Smooth muscle cell (in vitro differentiated cells): ENCODE measurements around the gene TBXAS1. TPM values are rescaled to one million over a fixed set of nuclear protein-coding genes. Genes with fewer than 3 reads are reported as not detected.

ENCODE experiments used
- DNase-seq: peaks from one replicate; lab custom pipeline; 2025; ENCODE audit not compliant: unreplicated experiment; lab: John Stamatoyannopoulos, UW
- H2AFZ ChIP-seq: fragments of 200-600 bp; sonication (generic); 2 replicates; pipeline ENCODE4 v1.6.0; 2016; ENCODE audit warnings: antibody characterized with exemption, low read depth, mild to moderate bottlenecking
- H3F3A ChIP-seq: fragments of 200-600 bp; sonication (generic); 2 replicates; pipeline ENCODE4 v1.6.0; 2017; ENCODE audit warnings: antibody characterized with exemption, low read depth
- H3K27ac ChIP-seq: fragments of 200-600 bp; sonication (generic); 2 replicates; pipeline ENCODE4 v1.5.1; 2016; ENCODE audit warnings: low read depth, mild to moderate bottlenecking
- H3K27me3 ChIP-seq: fragments of 200-600 bp; sonication (generic); 2 replicates; pipeline ENCODE4 v1.6.1; 2016; ENCODE audit warnings: low read depth, mild to moderate bottlenecking
- H3K36me3 ChIP-seq: fragments of 200-600 bp; sonication (generic); 2 replicates; pipeline ENCODE4 v1.5.1; 2016; ENCODE audit warnings: low read depth
- H3K4me1 ChIP-seq: fragments of 200-600 bp; sonication (generic); 2 replicates; pipeline ENCODE4 v1.5.1; 2016; ENCODE audit warnings: low read depth
- H3K4me2 ChIP-seq: fragments of 200-600 bp; sonication (generic); 2 replicates; pipeline ENCODE4 v1.6.0; 2016; ENCODE audit warnings: mild to moderate bottlenecking
- H3K4me3 ChIP-seq: fragments of 200-600 bp; sonication (generic); 2 replicates; pipeline ENCODE4 v1.5.1; 2016; ENCODE audit warnings: mild to moderate bottlenecking
- H3K79me2 ChIP-seq: fragments of 200-600 bp; sonication (generic); 2 replicates; pipeline ENCODE4 v1.6.0; 2016; ENCODE audit warnings: low read depth, mild to moderate bottlenecking
- H3K9ac ChIP-seq: fragments of 200-600 bp; sonication (generic); 2 replicates; pipeline ENCODE4 v1.6.0; 2016; ENCODE audit warnings: low read depth
- H3K9me3 ChIP-seq: fragments of 200-600 bp; sonication (generic); replicated peaks from 2 replicates; pipeline ENCODE4 v1.5.1; 2016; ENCODE audit warnings: low read depth
- H4K20me1 ChIP-seq: fragments of 200-600 bp; sonication (generic); 2 replicates; pipeline ENCODE4 v1.6.0; 2016; ENCODE audit warnings: low read depth
- WGBS: methylation state at CpG from one replicate; pipeline ENCODE4 v1.1.7; 2016; ENCODE audit warnings: low lambda C conversion rate; 5-methylcytosine and 5-hydroxymethylcytosine counted together
- polyA plus RNA-seq: library from polyadenylated mRNA; unstranded; fragments of >200 nt; fragmentation: Nextera tagmentation; extraction: Ambion mirVana; gene quantifications from 2 replicates; pipeline ENCODE4 v1.2.1, GENCODE V29; 2016
- total RNA-seq: library from RNA; depleted of rRNA; stranded (reverse); fragments of >200 nt; gene quantifications from 2 replicates; pipeline ENCODE4 v1.2.3, GENCODE V29; 2014
- TF ChIP-seq, protein P1 (sequence below): fragments of 200-600 bp; sonication (generic); IDR thresholded peaks from 2 replicates; pipeline ENCODE4 v1.5.1; 2017; ENCODE audit warnings: borderline replicate concordance, mild to moderate bottlenecking, antibody characterized with exemption; ENCODE audit not compliant: insufficient read depth, poor library complexity, severe bottlenecking

The TBXAS1 gene
- total and polyA plus RNA-seq, 2 experiments from 2014 or later: 0.51 TPM; not detected in 1

DNA sequence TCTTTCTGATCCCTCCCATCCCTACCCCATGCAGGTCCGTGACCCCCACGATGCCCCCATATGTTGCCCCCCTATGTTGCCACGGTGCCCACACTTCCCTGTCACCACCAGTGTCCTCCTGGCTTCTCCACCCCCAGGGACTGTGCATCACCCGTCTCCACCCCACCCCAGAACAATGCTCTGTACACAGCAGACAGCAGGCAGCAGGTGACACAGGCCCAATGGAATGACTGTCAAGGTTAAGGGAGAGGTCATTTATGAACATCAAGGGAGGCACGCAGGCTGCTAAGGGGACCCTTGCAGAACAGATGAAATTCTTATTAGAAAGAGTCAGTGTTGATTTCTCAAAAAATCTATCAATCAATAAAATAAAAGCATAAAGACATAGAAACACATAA lies 162.2 kb downstream of the TBXAS1 start:
- Histone ChIP-seq H3K36me3 (no peaks in the 10 kb centered on the region), H3K27ac (no peak overlapping the region), H3K4me1 (peaks cover 4% of the 10 kb centered on the region), H3K4me3 (no peak overlapping the region), H3K9ac (no peak overlapping the region), H3K9me3 (no peaks in the 10 kb centered on the region), H3K27me3 (no peaks in the 10 kb centered on the region), H3K4me2 (no peak overlapping the region), H4K20me1 (no peaks in the 10 kb centered on the region), H3K79me2 (no peaks in the 10 kb centered on the region), H2AFZ (no peak overlapping the region), H3F3A (no peaks in the 10 kb centered on the region)
- 92% methylated on average over 5 of the region's 5 CpGs for WGBS
- TF ChIP-seq, protein P1, sequence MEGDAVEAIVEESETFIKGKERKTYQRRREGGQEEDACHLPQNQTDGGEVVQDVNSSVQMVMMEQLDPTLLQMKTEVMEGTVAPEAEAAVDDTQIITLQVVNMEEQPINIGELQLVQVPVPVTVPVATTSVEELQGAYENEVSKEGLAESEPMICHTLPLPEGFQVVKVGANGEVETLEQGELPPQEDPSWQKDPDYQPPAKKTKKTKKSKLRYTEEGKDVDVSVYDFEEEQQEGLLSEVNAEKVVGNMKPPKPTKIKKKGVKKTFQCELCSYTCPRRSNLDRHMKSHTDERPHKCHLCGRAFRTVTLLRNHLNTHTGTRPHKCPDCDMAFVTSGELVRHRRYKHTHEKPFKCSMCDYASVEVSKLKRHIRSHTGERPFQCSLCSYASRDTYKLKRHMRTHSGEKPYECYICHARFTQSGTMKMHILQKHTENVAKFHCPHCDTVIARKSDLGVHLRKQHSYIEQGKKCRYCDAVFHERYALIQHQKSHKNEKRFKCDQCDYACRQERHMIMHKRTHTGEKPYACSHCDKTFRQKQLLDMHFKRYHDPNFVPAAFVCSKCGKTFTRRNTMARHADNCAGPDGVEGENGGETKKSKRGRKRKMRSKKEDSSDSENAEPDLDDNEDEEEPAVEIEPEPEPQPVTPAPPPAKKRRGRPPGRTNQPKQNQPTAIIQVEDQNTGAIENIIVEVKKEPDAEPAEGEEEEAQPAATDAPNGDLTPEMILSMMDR: no peak
- no peak for DNase-seq

DNA sequence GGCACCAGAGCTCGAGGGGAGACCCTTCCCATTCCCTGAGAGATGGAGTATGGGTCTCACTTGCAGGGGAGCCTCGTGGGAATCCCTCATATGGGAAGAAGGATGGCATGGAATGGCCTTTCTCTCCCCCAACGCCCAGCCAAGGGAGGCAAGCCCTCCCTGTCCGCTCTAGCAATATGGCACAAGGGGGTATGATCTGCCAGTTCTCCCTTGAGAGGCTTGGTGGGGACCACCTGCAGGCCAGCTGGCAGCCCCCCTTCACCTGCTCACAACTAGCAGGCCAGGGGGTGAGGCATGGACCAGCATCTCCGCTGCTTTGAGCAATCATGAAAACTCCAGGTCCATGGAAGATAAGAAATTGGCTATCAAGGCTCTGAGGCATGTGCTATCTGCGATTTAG lies 162.8 kb downstream of the TBXAS1 start:
- H3K4me1 ChIP-seq: peaks cover 4% of the 10 kb centered on the region
- no peaks in the 10 kb centered on the region for H3K9me3 ChIP-seq
- no peaks in the 10 kb centered on the region for H3K36me3 ChIP-seq
- H3K9ac ChIP-seq: no peak overlapping the region
- no peaks in the 10 kb centered on the region for H4K20me1 ChIP-seq
- no peak overlapping the region for H3K27ac ChIP-seq
- TF ChIP-seq, protein P1: no peak
- H3K27me3 ChIP-seq: no peaks in the 10 kb centered on the region
- 83% methylated on average over 6 of the region's 6 CpGs for WGBS
- no peak overlapping the region for H3K4me2 ChIP-seq
- no peak for DNase-seq
- H3F3A ChIP-seq: no peaks in the 10 kb centered on the region
- no peak overlapping the region for H3K4me3 ChIP-seq
- no peaks in the 10 kb centered on the region for H3K79me2 ChIP-seq
- H2AFZ ChIP-seq: no peak overlapping the region

DNA sequence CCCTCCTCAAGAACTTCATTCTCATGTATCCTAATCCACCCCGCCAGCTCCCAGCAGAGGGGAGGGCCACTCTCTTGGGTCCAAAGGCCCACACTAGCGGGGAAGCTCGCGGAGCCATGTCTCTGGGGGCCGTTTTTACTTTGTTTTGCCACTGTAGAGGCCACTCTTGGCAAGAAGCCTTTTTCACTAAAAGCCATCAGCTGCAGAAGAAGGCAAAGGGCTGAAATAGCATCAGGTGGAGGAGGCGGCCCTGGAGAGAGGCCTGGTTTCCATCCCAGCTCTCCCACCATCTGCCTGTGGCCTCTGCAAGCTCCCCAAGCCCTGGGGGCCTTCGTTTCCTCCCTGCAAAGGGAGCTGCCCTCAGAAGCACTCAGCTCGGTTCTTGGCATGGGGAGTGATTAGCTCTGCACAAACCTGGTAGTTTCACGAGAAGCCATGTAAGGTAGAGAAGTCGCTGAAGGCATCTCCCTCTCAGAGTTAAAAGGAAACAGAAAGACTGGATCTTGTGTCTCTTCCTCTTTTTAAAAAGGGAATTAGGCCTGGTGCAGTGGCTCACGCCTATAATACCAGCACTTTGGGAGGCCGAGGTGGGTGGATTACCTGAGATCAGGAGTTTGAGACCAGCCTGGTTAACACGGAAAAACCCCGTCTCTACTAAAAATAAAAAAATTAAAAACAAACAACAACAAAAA lies 163.4 kb downstream of the TBXAS1 start:
- TF ChIP-seq, protein P1: no peak
- Histone ChIP-seq H3K36me3 (no peaks in the 10 kb centered on the region), H3K9ac (no peak overlapping the region), H3K4me2 (no peak overlapping the region), H3F3A (no peaks in the 10 kb centered on the region), H2AFZ (no peak overlapping the region), H3K27me3 (no peaks in the 10 kb centered on the region), H4K20me1 (no peaks in the 10 kb centered on the region), H3K4me3 (no peak overlapping the region), H3K9me3 (no peaks in the 10 kb centered on the region), H3K79me2 (no peaks in the 10 kb centered on the region), H3K4me1 (peaks cover 4% of the 10 kb centered on the region), H3K27ac (no peak overlapping the region)
- no peak for DNase-seq
- 90% methylated on average over 14 of the region's 14 CpGs for WGBS

DNA sequence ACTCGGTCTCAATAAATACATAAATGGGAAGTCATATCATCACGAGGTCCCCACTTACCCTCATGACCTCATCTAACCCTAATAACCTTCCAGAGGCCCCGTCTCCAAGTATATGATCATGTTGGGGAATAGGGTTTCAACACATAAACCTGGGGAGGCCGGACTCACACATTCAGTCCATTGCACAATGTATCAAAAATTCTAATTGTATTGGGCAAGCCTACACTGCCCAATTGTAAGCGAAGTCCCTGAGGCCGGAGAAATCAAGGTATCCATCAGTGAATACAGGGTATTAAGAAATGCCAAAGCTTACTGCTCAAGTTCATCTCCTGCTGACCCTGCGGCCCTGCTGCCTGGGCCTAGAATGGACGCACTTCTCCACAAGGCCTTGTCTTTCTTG lies 164.1 kb downstream of the TBXAS1 start:
- no peak overlapping the region for H3K4me3 ChIP-seq
- no peaks in the 10 kb centered on the region for H3K36me3 ChIP-seq
- H3K27ac ChIP-seq: no peak overlapping the region
- no peak overlapping the region for H2AFZ ChIP-seq
- no peak overlapping the region for H3K9ac ChIP-seq
- no peaks in the 10 kb centered on the region for H3K79me2 ChIP-seq
- no peaks in the 10 kb centered on the region for H4K20me1 ChIP-seq
- TF ChIP-seq, protein P1: no peak
- H3K4me2 ChIP-seq: no peak overlapping the region
- peaks cover 4% of the 10 kb centered on the region for H3K4me1 ChIP-seq
- DNase-seq: no peak
- 90% methylated on average over 8 of the region's 8 CpGs for WGBS
- H3K27me3 ChIP-seq: no peaks in the 10 kb centered on the region
- no peaks in the 10 kb centered on the region for H3K9me3 ChIP-seq
- H3F3A ChIP-seq: no peaks in the 10 kb centered on the region
